Stimulated activated CD4-positive, alpha-beta T cell treated with anti-CD3 and anti-CD28 coated beads, TNF-alpha, amount 100 ng/mL, for 24 hours (primary cell): Measurements from ENCODE around the gene SCUBE2.
"Not testable (repeated sequence)": the region's sequence is repeated elsewhere in the genome, so short reads cannot be mapped to it uniquely, and the experiment has no call there.

Experiments
- DNase-seq, 3 experiments: peaks; one replicate each; pipeline ENCODE4 v3.0.0-alpha.2; 2020; ENCODE audit warnings: low read depth in 3 of 3

The SCUBE2 gene

GRCh38 chr11:9046481-9046880, 44.9 kb downstream of the SCUBE2 start:
- no peak for DNase-seq

GRCh38 chr11:9042488-9042887, 48.9 kb downstream of the SCUBE2 start:
- no peak for DNase-seq

- DNase-seq = no peak
Observed at GRCh38 chr11:9041747-9042146, 49.7 kb downstream of the SCUBE2 start.

GRCh38 chr11:9040410-9040809, 51.0 kb downstream of the SCUBE2 start:
- DNase-seq = no peak

DNA sequence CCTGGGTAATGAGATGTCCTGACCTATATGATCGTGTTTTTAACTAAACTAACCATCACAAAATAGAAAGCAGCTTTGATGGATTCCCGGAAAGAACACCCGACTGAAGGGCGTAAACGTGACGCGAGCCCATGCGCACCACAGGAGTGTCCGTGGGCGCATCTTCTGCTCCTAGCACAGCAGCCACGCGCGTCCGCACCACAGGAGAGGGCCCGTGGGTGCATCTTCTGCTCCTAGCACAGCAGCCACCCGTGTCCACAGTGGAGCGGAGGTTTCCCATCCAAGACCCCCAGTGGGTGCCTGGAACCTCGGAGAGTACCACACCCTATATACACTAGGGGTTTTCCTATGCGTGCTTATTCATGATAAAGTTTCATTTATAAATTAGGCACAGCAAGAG, 51.5 kb downstream of the SCUBE2 start:
- no peak for DNase-seq

DNA sequence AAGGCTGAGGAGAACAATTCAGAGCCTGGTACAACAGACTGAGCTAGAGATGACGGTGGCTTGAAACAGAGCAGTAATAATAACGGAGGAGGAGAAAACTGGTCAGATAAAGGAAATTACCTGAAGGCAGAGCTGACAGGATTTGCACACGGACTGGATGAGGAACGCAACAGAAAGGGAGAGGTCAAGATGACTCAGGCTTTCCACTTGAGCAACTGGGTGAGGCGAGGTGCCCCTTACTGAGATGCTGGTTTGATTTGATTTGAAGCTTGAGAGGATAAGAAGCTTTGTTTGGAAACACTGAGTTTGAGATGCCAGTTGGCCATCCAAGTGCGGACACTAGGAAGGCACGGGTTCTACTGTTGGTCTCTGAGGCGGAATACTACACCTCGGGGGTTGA, 52.2 kb downstream of the SCUBE2 start:
- no peak for DNase-seq

DNA sequence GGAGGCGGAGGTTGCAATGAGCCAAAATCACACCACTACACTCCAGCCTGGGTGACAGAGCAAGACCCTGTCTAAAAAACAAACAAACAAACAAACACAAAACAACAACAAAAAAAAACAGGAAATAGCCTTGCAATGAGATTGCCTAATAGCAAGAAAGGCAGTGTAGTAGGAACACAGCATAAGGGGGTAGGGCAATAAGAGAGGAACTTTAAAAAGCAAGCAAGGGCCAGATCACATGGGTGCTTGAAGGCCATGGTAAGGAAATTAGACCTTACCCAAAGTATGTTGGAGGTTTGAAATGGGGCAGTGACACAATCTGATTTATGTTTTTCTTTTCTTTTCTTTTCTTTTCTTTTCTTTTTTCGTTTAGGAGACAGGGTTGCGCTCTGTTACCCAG, 52.9 kb downstream of the SCUBE2 start:
- DNase-seq = no peak

DNA sequence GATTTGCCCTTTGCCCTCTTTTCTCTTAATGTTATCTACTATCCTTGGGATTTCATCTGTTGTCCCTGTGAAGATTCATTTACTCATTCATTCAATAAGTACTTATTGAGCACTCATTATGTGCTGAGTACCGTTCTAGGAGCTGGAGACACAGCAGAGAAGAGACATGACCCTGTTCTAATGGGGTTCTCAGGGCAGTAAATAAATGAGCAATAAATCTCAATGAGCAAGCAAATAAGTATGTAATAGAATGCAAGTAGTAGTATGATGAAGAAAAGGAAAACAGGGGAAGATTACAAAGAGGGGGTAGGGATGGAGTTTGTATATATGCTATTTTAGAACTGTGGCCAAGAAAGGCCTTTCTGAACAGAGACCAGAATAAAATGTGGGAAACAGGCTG, 53.4 kb downstream of the SCUBE2 start:
- DNase-seq = no peak

- DNase-seq = no peak
Observed at GRCh38 chr11:9037046-9037780, 54.2 kb downstream of the SCUBE2 start.

DNA sequence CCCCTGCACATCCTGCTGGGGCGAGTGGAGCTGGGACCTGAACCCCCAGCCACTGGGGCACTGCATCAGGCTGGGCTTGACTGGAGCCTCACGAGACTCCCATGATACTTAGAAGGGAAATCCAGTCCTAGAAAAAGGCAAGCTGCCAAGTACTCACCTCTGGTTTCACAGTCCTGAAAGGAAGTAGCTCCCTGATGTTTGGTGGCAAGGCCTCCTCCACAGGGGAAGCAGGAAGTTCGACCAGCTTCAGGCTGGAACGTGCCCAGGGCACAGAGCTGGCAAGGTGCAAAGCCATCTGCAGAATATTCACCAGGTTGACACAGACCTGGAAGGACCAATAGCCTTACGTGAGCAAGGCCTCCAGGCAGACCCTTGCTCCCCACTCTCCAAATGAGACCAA, 60.8 kb downstream of the SCUBE2 start:
- DNase-seq = no peak

GRCh38 chr11:9029422-9029821, 62.0 kb downstream of the SCUBE2 start:
- DNase-seq = no peak

GRCh38 chr11:9028581-9028980, 62.8 kb downstream of the SCUBE2 start:
- no peak for DNase-seq

DNA sequence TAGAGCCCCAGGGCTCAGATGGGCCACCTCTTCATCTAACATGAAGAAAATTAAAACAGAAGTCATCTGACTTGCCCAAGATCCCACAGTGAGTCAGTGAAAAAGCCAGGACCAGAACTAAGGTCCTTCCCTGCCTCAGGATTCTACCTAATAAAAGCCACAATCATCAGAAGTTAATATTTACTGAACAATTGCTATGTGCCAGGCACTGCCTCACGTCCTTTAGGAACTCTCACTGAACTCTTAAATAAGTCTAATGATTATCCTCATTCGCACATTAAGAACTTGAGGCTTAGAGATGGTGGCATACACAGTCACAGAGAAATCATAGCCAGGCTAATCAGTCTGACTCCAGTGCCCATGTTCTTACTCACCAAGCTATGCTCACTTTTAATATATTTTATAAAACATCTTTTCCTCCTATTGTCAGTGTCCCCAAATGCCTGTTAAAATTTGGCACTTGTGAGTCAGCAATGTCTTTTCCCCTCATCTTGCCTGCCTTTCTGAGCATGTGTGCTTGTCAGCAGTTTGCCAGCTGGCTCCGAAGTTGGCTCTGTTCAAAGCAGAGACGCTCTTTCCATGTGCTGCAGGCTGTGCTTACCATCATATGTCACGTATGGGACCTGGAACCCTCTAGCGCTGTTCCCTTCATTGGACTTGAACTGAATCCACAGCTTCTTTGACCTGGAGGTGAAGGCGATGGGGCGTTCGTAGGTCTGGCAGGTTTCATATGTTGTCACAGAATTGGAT, 66.1 kb downstream of the SCUBE2 start:
- DNase-seq = no peak

DNA sequence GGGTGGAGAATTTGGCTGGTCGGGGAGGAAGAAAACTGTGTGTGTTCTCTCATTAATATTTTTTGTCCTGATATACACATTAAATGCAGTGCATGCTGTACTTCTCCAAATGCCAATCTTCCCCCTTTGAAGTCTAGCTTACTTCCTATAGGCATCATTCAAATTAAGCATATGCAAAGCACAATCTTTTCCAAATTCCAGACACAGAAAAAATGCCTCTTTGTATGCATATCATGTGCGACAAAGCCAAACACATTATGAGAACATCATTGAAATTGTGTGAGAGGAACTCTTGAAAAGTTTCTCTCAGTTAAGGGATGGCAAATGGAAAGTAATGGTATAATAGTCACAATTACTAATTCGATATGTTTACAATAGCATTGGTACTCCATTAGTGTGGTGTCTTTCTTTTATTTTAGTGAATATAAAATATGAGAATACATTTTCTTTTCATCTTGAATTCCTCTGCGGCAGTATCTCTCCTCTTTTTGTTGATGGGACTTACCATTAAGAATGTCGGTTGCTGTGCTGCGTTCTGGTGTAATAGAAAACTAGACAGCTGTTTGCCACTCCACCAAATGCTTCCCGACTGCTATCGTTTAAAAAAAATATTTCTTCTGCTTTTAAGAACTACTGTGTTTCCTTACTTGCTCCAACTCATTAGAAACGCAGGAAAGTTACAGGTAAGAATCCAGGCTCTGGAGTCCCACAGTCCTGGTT, 68.3 kb downstream of the SCUBE2 start:
- DNase-seq = no peak

DNA sequence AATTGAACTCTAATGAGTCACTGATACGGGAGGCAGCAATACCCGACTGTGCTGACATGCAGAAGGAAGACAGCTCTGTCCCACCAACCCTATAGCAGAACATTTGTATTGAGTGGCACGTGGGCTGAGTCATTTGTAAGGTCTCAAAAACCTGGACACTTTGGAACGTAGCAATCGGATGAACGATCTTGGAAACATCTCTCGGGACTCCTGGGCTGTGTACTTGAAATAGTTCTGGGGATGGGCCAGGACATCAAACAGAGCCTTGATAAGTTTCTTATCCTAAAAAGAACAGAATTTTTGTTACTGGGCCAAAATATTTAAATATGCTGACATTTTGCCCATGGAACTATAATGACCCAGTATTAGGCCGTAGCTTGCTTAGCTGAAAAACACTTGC, 70.5 kb downstream of the SCUBE2 start:
- DNase-seq = no peak

DNA sequence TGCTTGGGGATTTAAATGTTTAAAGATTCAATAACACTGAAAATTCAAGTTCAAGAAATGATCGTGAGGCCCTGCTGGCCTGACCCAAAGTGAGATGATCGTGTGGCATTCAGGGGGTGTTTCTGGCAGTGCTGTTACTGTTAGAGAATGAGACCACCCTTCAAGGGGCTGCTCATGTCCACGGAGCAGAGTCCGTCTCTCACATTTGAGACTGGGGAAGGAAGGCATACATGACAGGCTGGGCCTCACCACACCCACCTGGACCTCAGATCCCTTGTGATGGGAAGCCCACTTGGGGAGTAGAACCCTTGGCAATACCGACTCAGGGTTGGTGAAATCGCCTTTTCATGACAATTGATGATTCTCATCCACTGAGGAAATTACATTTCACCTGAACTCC, 71.5 kb downstream of the SCUBE2 start:
- DNase-seq = no peak

- DNase-seq = no peak
Observed at GRCh38 chr11:9017773-9018172, 73.6 kb downstream of the SCUBE2 start.

DNA sequence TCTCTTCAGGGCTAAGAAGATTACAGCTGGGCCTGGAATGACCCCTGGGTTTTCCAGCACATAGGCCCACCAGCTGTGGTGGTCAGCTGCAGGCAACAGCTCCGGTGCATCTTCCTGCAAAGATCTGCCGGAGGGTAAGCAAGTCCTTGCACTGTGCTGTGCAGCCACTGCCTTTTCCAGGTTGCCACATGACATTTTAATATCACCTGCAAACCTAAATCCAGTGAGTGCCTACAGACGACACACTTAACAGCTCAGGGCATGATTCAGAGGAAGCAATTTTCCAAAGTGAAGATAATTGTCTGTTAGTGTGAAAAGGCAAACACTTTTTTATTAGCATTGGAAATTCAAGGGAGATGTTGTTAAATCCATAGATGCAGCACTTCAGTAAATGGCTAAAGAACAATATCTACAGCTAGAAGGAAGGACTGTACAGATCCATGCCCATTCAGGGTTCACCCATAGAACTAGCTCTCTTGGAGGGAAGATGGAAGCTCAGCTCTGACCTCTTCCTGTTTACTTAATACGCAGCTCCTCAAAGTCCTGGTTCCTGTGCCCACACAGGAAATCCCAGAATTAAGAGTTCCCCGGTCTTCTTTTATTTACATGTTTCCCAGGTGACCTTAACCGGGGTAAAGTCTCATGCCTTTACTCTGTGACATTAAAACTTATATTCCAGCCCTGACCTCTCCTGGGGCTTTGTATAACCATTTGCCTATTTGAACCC, 74.3 kb downstream of the SCUBE2 start:
- no peak for DNase-seq

DNA sequence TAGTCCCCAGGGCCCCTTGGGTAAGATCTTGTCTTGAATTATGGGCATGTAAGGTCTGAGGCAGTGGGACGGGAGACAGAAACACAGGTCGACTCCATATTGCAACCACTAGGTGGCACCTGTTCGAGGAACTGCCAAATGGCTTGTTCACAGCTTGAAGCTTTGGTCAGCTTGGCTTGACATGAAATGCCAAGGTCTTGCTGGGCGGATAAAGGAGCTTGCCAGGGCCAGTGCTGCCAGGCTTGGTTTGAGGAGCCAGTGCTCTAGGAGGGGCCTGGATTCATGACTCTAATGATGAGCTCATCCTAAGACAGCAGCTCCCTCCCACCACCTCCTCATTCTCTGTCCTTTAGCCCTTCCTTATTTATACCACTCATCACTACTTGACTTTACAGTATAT, 75.7 kb downstream of the SCUBE2 start:
- peak in 2 of 3 experiments; percentile 38 to 39 for DNase-seq

GRCh38 chr11:9014826-9015225, 76.6 kb downstream of the SCUBE2 start:
- no peak for DNase-seq

DNA sequence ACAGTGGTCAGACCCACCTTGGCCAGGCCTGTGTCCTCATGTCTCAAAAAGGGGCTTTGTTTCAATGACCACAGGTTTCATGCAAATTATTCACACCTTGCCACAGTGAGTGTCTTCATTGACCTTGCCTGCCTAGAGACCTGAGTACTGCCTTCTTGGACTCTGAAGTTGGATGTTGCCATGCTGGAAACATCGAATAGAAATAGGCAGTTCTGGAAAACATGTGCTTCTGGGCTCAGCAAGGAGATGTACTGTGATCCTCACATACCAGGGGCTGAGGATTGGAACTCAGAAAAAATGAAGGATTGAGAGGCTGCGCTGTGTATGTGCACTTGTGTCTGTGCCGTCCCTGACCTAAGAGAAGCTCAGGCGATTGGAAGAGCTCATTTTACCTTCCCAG, 78.0 kb downstream of the SCUBE2 start:
- DNase-seq = no peak

- DNase-seq = not testable (repeated sequence)
Observed at GRCh38 chr11:9009538-9009937, 81.9 kb downstream of the SCUBE2 start.
